ENCODE results near the gene PRG3.
"Not testable (repeated sequence)": the region's sequence is repeated elsewhere in the genome, so short reads cannot be mapped to it uniquely, and the experiment has no call there.

PRG3 gene

GRCh38 chr11:57408771-57409170 lies 27.8 kb upstream of the PRG3 start:
- no peak for DNase-seq (ENCODE audit: low read depth in 2 of 2)

GRCh38 chr11:57407941-57408475 lies 27.1 kb upstream of the PRG3 start:
- DNase-seq (ENCODE audit: low read depth in 2 of 2) = no peak

- DNase-seq (ENCODE audit: low read depth in 2 of 2) = no peak
Observed at GRCh38 chr11:57407010-57407920, 26.3 kb upstream of the PRG3 start.

GRCh38 chr11:57406337-57406904 lies 25.5 kb upstream of the PRG3 start:
- DNase-seq (ENCODE audit: low read depth in 2 of 2) = peak in 1 of 2 donors; percentile 39

GRCh38 chr11:57405271-57405860 lies 24.4 kb upstream of the PRG3 start:
- DNase-seq (ENCODE audit: low read depth in 2 of 2) = no peak

GRCh38 chr11:57403802-57404147 lies 22.8 kb upstream of the PRG3 start:
- no peak for DNase-seq (ENCODE audit: low read depth in 2 of 2)

GRCh38 chr11:57403003-57403801 lies 22.3 kb upstream of the PRG3 start:
- not testable (repeated sequence) for DNase-seq (ENCODE audit: low read depth in 2 of 2)

- no peak for DNase-seq (ENCODE audit: low read depth in 2 of 2)
Observed at GRCh38 chr11:57402188-57403002, 21.4 kb upstream of the PRG3 start.

- DNase-seq (ENCODE audit: low read depth in 2 of 2) = no peak
Observed at GRCh38 chr11:57399972-57400578, 19.1 kb upstream of the PRG3 start.

GRCh38 chr11:57399221-57399620 lies 18.3 kb upstream of the PRG3 start:
- no peak for DNase-seq (ENCODE audit: low read depth in 2 of 2)

- no peak for DNase-seq (ENCODE audit: low read depth in 2 of 2)
Observed at GRCh38 chr11:57397394-57397990, 16.5 kb upstream of the PRG3 start.

- DNase-seq (ENCODE audit: low read depth in 2 of 2) = no peak
Observed at GRCh38 chr11:57396744-57397143, 15.8 kb upstream of the PRG3 start.

GRCh38 chr11:57395905-57396623 lies 15.1 kb upstream of the PRG3 start:
- no peak for DNase-seq (ENCODE audit: low read depth in 2 of 2)

- DNase-seq (ENCODE audit: low read depth in 2 of 2) = no peak
Observed at GRCh38 chr11:57394203-57394965, 13.4 kb upstream of the PRG3 start.

- no peak for DNase-seq (ENCODE audit: low read depth in 2 of 2)
Observed at GRCh38 chr11:57392763-57393105, 11.8 kb upstream of the PRG3 start.

GRCh38 chr11:57392066-57392762 lies 11.3 kb upstream of the PRG3 start:
- no peak for DNase-seq (ENCODE audit: low read depth in 2 of 2)

GRCh38 chr11:57391539-57391938 lies 10.6 kb upstream of the PRG3 start:
- no peak for DNase-seq (ENCODE audit: low read depth in 2 of 2)

GRCh38 chr11:57391111-57391510 lies 10.2 kb upstream of the PRG3 start:
- no peak for DNase-seq (ENCODE audit: low read depth in 2 of 2)

Data from stimulated activated CD8-positive, alpha-beta memory T cell treated with anti-CD3 and anti-CD28 coated beads, Interleukin-2, amount 100 ng/mL, for 48 hours (primary cell).